ENCODE results near the gene PDZRN3. TPM values are rescaled to one million over a fixed set of nuclear protein-coding genes. Genes with fewer than 3 reads are reported as not detected.

Gene PDZRN3
- polyA plus RNA-seq, 1 of the 3 experiments (the other 2 are of a cell fraction): 10.3 TPM

- Histone ChIP-seq H3F3A (replicated peaks; ENCODE audit: insufficient read depth) (no peaks in the 10 kb centered on the region), H2AFZ (ENCODE audit: low read depth) (no peak overlapping the region), H3K9ac (no peak overlapping the region), H3K27me3 (ENCODE audit: insufficient read depth) (no peaks in the 10 kb centered on the region), H3K4me2 (no peak overlapping the region), H3K79me2 (ENCODE audit: insufficient read depth) (peaks cover 52% of the 10 kb centered on the region), H3K4me3 (ENCODE audit: low read depth in 2 of 2, low read length in 1 of 2) (no peak overlapping the region), H4K20me1 (ENCODE audit: insufficient read depth) (peaks cover 7% of the 10 kb centered on the region; the same call in 1 of the 2 replicates), H3K27ac (ENCODE audit: low read depth in 2 of 2, low read length in 1 of 2) (no peak overlapping the region; a peak in 1 of 4 replicates), H3K9me3 (no peaks in the 10 kb centered on the region), H3K4me1 (ENCODE audit: control insufficient read depth in 1 of 2, insufficient read depth in 2 of 2, low read depth in 1 of 2, low read length in 1 of 2) (peaks cover 0 to 18% of the 10 kb centered on the region in 2 experiments; a peak in 2 of 4 replicates), H3K36me3 (replicated peaks in 1 of 2; ENCODE audit: control insufficient read depth in 1 of 2, insufficient read depth in 2 of 2, low read length in 1 of 2) (peaks cover 0 to 6% of the 10 kb centered on the region in 2 experiments), H3K9me2 (no peaks in the 10 kb centered on the region)
- ChIA-PET CTCF (interaction anchor here (1.4 kb wide), 1 partner anchor 28 kb away, joined by 3 read pairs; no protein-coding TSS in a partner anchor), POLR2A (no interaction called here)
- no peak for DNase-seq
- TF ChIP-seq, protein P1, sequence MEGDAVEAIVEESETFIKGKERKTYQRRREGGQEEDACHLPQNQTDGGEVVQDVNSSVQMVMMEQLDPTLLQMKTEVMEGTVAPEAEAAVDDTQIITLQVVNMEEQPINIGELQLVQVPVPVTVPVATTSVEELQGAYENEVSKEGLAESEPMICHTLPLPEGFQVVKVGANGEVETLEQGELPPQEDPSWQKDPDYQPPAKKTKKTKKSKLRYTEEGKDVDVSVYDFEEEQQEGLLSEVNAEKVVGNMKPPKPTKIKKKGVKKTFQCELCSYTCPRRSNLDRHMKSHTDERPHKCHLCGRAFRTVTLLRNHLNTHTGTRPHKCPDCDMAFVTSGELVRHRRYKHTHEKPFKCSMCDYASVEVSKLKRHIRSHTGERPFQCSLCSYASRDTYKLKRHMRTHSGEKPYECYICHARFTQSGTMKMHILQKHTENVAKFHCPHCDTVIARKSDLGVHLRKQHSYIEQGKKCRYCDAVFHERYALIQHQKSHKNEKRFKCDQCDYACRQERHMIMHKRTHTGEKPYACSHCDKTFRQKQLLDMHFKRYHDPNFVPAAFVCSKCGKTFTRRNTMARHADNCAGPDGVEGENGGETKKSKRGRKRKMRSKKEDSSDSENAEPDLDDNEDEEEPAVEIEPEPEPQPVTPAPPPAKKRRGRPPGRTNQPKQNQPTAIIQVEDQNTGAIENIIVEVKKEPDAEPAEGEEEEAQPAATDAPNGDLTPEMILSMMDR (IDR thresholded peaks at IDR 0.05): no peak
- TF ChIP-seq RXRA (IDR thresholded peaks at IDR 0.05; ENCODE audit: borderline replicate concordance, low read depth): no peak
Observed at GRCh38 chr3:73535931-73536330, 88.8 kb downstream of the PDZRN3 start.

- ChIA-PET CTCF (no interaction called here), POLR2A (no interaction called here)
- Histone ChIP-seq H3K9me2 (no peaks in the 10 kb centered on the region), H3K27me3 (ENCODE audit: insufficient read depth) (no peaks in the 10 kb centered on the region), H3F3A (replicated peaks; ENCODE audit: insufficient read depth) (no peaks in the 10 kb centered on the region), H3K4me2 (no peak overlapping the region), H3K4me3 (ENCODE audit: low read depth in 2 of 2, low read length in 1 of 2) (no peak overlapping the region), H2AFZ (ENCODE audit: low read depth) (no peak overlapping the region), H3K9ac (no peak overlapping the region), H3K79me2 (ENCODE audit: insufficient read depth) (peaks cover 50% of the 10 kb centered on the region), H3K27ac (ENCODE audit: low read depth in 2 of 2, low read length in 1 of 2) (no peak overlapping the region), H3K4me1 (ENCODE audit: control insufficient read depth in 1 of 2, insufficient read depth in 2 of 2, low read depth in 1 of 2, low read length in 1 of 2) (peaks cover 0 to 18% of the 10 kb centered on the region in 2 experiments; a peak in 2 of 4 replicates), H4K20me1 (ENCODE audit: insufficient read depth) (peaks cover 14% of the 10 kb centered on the region; the same call in 1 of the 2 replicates), H3K9me3 (no peaks in the 10 kb centered on the region), H3K36me3 (replicated peaks in 1 of 2; ENCODE audit: control insufficient read depth in 1 of 2, insufficient read depth in 2 of 2, low read length in 1 of 2) (peaks cover 0 to 2% of the 10 kb centered on the region in 2 experiments)
- DNase-seq: no peak
- no peak for TF ChIP-seq FOXM1 (IDR thresholded peaks at IDR 0.05; ENCODE audit: low read depth)
- TF ChIP-seq RXRA (IDR thresholded peaks at IDR 0.05; ENCODE audit: borderline replicate concordance, low read depth): no peak
- no peak for TF ChIP-seq TAF1 (IDR thresholded peaks at IDR 0.05; ENCODE audit: borderline replicate concordance, low read depth, low read length)
Observed at GRCh38 chr3:73535137-73535536, 89.6 kb downstream of the PDZRN3 start.

GRCh38 chr3:73530022-73530396 lies 94.7 kb downstream of the PDZRN3 start:
- Histone ChIP-seq H3K36me3 (replicated peaks in 1 of 2; ENCODE audit: control insufficient read depth in 1 of 2, insufficient read depth in 2 of 2, low read length in 1 of 2) (no peaks in the 10 kb centered on the region), H3K27me3 (ENCODE audit: insufficient read depth) (no peaks in the 10 kb centered on the region), H3K27ac (ENCODE audit: low read depth in 2 of 2, low read length in 1 of 2) (no peak overlapping the region), H3K9me2 (no peaks in the 10 kb centered on the region), H2AFZ (ENCODE audit: low read depth) (no peak overlapping the region), H3K9me3 (no peaks in the 10 kb centered on the region), H4K20me1 (ENCODE audit: insufficient read depth) (peaks cover 52% of the 10 kb centered on the region; the same call in 1 of the 2 replicates), H3K4me1 (ENCODE audit: control insufficient read depth in 1 of 2, insufficient read depth in 2 of 2, low read depth in 1 of 2, low read length in 1 of 2) (no peaks in the 10 kb centered on the region; a peak in 1 of 4 replicates), H3K4me2 (no peak overlapping the region), H3K9ac (no peak overlapping the region), H3F3A (replicated peaks; ENCODE audit: insufficient read depth) (peaks cover 3% of the 10 kb centered on the region), H3K79me2 (ENCODE audit: insufficient read depth) (peaks cover 75% of the 10 kb centered on the region), H3K4me3 (ENCODE audit: low read depth in 2 of 2, low read length in 1 of 2) (no peak overlapping the region)
- WGBS (ENCODE audit: low lambda C conversion rate): 79% methylated on average over 4 of the region's 4 CpGs
- ChIA-PET CTCF (interaction anchor here (1.7 kb wide), 1 partner anchor 22 kb away, joined by 4 read pairs; no protein-coding TSS in a partner anchor), POLR2A (no interaction called here)
- no peak for DNase-seq
- TF ChIP-seq REST (IDR thresholded peaks at IDR 0.05; ENCODE audit: low read depth, low read length) (no peak), MXI1 (IDR thresholded peaks at IDR 0.05; ENCODE audit: low read depth, low read length) (no peak), GABPA (IDR thresholded peaks at IDR 0.05; ENCODE audit: low read depth) (no peak), YY1 (IDR thresholded peaks at IDR 0.05; ENCODE audit: low read depth) (no peak), NFIC (IDR thresholded peaks at IDR 0.05; ENCODE audit: borderline replicate concordance) (no peak), MAX (IDR thresholded peaks at IDR 0.05; ENCODE audit: low read depth) (no peak), NRF1 (IDR thresholded peaks at IDR 0.05; ENCODE audit: low read depth, low read length) (no peak), TAF1 (IDR thresholded peaks at IDR 0.05; ENCODE audit: borderline replicate concordance, low read depth, low read length) (no peak), RXRA (IDR thresholded peaks at IDR 0.05; ENCODE audit: borderline replicate concordance, low read depth) (no peak), SIN3A (IDR thresholded peaks at IDR 0.05; ENCODE audit: borderline replicate concordance, low read depth, low read length) (no peak), CHD2 (IDR thresholded peaks at IDR 0.05; ENCODE audit: low read length, partially characterized antibody) (no peak)
- TF ChIP-seq, protein P2, sequence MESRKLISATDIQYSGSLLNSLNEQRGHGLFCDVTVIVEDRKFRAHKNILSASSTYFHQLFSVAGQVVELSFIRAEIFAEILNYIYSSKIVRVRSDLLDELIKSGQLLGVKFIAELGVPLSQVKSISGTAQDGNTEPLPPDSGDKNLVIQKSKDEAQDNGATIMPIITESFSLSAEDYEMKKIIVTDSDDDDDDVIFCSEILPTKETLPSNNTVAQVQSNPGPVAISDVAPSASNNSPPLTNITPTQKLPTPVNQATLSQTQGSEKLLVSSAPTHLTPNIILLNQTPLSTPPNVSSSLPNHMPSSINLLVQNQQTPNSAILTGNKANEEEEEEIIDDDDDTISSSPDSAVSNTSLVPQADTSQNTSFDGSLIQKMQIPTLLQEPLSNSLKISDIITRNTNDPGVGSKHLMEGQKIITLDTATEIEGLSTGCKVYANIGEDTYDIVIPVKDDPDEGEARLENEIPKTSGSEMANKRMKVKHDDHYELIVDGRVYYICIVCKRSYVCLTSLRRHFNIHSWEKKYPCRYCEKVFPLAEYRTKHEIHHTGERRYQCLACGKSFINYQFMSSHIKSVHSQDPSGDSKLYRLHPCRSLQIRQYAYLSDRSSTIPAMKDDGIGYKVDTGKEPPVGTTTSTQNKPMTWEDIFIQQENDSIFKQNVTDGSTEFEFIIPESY (IDR thresholded peaks at IDR 0.05; ENCODE audit: borderline replicate concordance, low read depth): no peak

Measured in SK-N-SH (cell line).